ENCODE results near the gene PTX3. TPM values are rescaled to one million over a fixed set of nuclear protein-coding genes. Genes with fewer than 3 reads are reported as not detected.
A peak's percentile ranks its signal among the peaks of the same experiment; 100 is the strongest.

Gene PTX3
- total and polyA plus RNA-seq, 10 of the 15 experiments (the other 5 are each of a cell fraction or from before 2014, with no cell fraction given), result 0.03 to 0.11 (median 0.06) TPM; not detected in 7

- no peaks in the 10 kb centered on the region for H3K79me2 ChIP-seq (ENCODE audit: control insufficient read depth, insufficient read depth, low read length)
- no peak overlapping the region for H3K4me3 ChIP-seq
- TF ChIP-seq, protein P1, sequence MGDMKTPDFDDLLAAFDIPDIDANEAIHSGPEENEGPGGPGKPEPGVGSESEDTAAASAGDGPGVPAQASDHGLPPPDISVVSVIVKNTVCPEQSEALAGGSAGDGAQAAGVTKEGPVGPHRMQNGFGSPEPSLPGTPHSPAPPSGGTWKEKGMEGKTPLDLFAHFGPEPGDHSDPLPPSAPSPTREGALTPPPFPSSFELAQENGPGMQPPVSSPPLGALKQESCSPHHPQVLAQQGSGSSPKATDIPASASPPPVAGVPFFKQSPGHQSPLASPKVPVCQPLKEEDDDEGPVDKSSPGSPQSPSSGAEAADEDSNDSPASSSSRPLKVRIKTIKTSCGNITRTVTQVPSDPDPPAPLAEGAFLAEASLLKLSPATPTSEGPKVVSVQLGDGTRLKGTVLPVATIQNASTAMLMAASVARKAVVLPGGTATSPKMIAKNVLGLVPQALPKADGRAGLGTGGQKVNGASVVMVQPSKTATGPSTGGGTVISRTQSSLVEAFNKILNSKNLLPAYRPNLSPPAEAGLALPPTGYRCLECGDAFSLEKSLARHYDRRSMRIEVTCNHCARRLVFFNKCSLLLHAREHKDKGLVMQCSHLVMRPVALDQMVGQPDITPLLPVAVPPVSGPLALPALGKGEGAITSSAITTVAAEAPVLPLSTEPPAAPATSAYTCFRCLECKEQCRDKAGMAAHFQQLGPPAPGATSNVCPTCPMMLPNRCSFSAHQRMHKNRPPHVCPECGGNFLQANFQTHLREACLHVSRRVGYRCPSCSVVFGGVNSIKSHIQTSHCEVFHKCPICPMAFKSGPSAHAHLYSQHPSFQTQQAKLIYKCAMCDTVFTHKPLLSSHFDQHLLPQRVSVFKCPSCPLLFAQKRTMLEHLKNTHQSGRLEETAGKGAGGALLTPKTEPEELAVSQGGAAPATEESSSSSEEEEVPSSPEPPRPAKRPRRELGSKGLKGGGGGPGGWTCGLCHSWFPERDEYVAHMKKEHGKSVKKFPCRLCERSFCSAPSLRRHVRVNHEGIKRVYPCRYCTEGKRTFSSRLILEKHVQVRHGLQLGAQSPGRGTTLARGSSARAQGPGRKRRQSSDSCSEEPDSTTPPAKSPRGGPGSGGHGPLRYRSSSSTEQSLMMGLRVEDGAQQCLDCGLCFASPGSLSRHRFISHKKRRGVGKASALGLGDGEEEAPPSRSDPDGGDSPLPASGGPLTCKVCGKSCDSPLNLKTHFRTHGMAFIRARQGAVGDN (IDR thresholded peaks at IDR 0.05), result no peak
- no peak for TF ChIP-seq SREBF1 (IDR thresholded peaks at IDR 0.05; ENCODE audit: low read length)
- no peaks in the 10 kb centered on the region for H3K27me3 ChIP-seq (replicated peaks in 1 of 2; ENCODE audit: control insufficient read depth in 2 of 2, insufficient read depth in 2 of 2, low read length in 1 of 2)
- no peaks in the 10 kb centered on the region for H3K9me3 ChIP-seq (replicated peaks; ENCODE audit: control insufficient read depth, insufficient read depth, low read length)
- ATAC-seq, result no peak
- in situ Hi-C loops (cut with MboI), result no loop called here
- H3K36me3 ChIP-seq (ENCODE audit: control insufficient read depth in 2 of 2, insufficient read depth in 2 of 2, low read length in 1 of 2), result no peaks in the 10 kb centered on the region
- 0% methylated on average over 1 of the region's 1 CpG for WGBS (ENCODE audit: insufficient coverage, insufficient replicate concordance, low lambda C conversion rate, missing lambda C conversion rate)
- no peak overlapping the region for H3K9ac ChIP-seq (ENCODE audit: control insufficient read depth, insufficient read depth, low read length)
- no peak overlapping the region for H2AFZ ChIP-seq (ENCODE audit: control insufficient read depth, low read depth, low read length)
- no TSS peak for BruUV-seq (replicated peaks)
- H3K4me1 ChIP-seq (ENCODE audit: control insufficient read depth, insufficient read depth, low read length), result no peaks in the 10 kb centered on the region
- no peak for FAIRE-seq
- intact Hi-C loops (cut with micrococcal nuclease; ENCODE audit: unreplicated experiment), result no loop called here
- no peak overlapping the region for H3K4me2 ChIP-seq (ENCODE audit: control insufficient read depth, insufficient read depth)
- SMC1A ChIA-PET (ENCODE audit: uncharacterized antibody, unreplicated experiment), result no interaction called here
- H3K27ac ChIP-seq (ENCODE audit: control insufficient read depth, insufficient read depth), result no peak overlapping the region
- no peaks in the 10 kb centered on the region for H4K20me1 ChIP-seq (ENCODE audit: control insufficient read depth, insufficient read depth)
- RAD21 ChIA-PET (ENCODE audit: unreplicated experiment), result no interaction called here
- CTCF ChIA-PET, result no interaction called here
- POLR2A ChIA-PET, result no interaction called here
- DNase-seq (ENCODE audit: low read depth, low spot score), result no peak
Measured at GRCh38 chr3:157428853-157429252, 7.8 kb upstream of the PTX3 start.

DNA sequence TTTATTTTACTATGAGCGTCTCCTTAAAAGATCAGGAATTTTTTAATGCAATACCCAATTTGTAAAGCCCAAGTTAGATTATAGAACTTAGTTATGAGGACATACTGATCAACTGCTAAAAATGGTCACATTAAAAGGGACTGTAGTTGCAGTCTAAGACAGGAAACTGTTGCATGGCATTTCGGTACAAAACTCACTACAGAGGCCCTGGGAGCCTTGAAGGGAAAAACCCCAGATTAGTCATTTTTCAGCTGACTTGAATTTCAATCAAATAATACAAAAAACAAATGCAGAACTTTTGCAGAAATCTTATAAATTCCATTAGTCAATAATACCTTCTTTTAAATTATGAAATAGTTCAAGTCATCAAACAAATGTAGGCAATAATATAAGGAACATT, 6.9 kb upstream of the PTX3 start:
- FAIRE-seq (no peak), ATAC-seq (0 out of 3 replicates have a peak, but pooled peaks have one; percentile 31), DNase-seq (ENCODE audit: low read depth, low spot score) (no peak)
- in situ Hi-C loops (cut with MboI) (no loop called here), intact Hi-C loops (cut with micrococcal nuclease; ENCODE audit: unreplicated experiment) (no loop called here)
- Histone ChIP-seq H3K4me1 (ENCODE audit: control insufficient read depth, insufficient read depth, low read length) (no peaks in the 10 kb centered on the region), H3K27ac (ENCODE audit: control insufficient read depth, insufficient read depth) (no peak overlapping the region), H3K27me3 (replicated peaks in 1 of 2; ENCODE audit: control insufficient read depth in 2 of 2, insufficient read depth in 2 of 2, low read length in 1 of 2) (no peaks in the 10 kb centered on the region), H4K20me1 (ENCODE audit: control insufficient read depth, insufficient read depth) (no peaks in the 10 kb centered on the region), H3K4me2 (ENCODE audit: control insufficient read depth, insufficient read depth) (no peak overlapping the region), H2AFZ (ENCODE audit: control insufficient read depth, low read depth, low read length) (no peak overlapping the region), H3K79me2 (ENCODE audit: control insufficient read depth, insufficient read depth, low read length) (no peaks in the 10 kb centered on the region), H3K36me3 (ENCODE audit: control insufficient read depth in 2 of 2, insufficient read depth in 2 of 2, low read length in 1 of 2) (no peaks in the 10 kb centered on the region), H3K9me3 (replicated peaks; ENCODE audit: control insufficient read depth, insufficient read depth, low read length) (no peaks in the 10 kb centered on the region), H3K4me3 (no peak overlapping the region), H3K9ac (ENCODE audit: control insufficient read depth, insufficient read depth, low read length) (no peak overlapping the region)
- POLR2A ChIA-PET, result no interaction called here
- CTCF ChIA-PET, result no interaction called here
- SMC1A ChIA-PET (ENCODE audit: uncharacterized antibody, unreplicated experiment), result no interaction called here
- TF ChIP-seq POLR2AphosphoS5 (IDR thresholded peaks at IDR 0.05; ENCODE audit: low read length), result no peak
- RAD21 ChIA-PET (ENCODE audit: unreplicated experiment), result no interaction called here
- WGBS (ENCODE audit: insufficient coverage, insufficient replicate concordance, low lambda C conversion rate, missing lambda C conversion rate), result 19% methylated on average over 2 of the region's 2 CpGs
- no TSS peak for BruUV-seq (replicated peaks)
